HepG2 (cell line): ENCODE measurements around the gene ENTREP3. TPM values are rescaled to one million over a fixed set of nuclear protein-coding genes. Genes with fewer than 3 reads are reported as not detected.

Experiments
- BORCS8-MEF2B ChIP-seq: sonication (generic); formaldehyde crosslinking; IDR thresholded peaks from 2 replicates; pipeline ENCODE4 v1.8.0; 2022; ENCODE audit warnings: mild to moderate bottlenecking, missing genetic modification reagents
- FOXM1 ChIP-seq: sonication (generic); formaldehyde crosslinking; IDR thresholded peaks from 2 replicates; pipeline ENCODE4 v1.5.0; 2020; ENCODE audit warnings: missing genetic modification reagents
- HNRNPUL1 ChIP-seq: fragments of 200-400 bp; formaldehyde crosslinking; IDR thresholded peaks from 2 replicates; pipeline ENCODE4 v1.6.1; 2017; ENCODE audit warnings: low read depth, mild to moderate bottlenecking, low read length, moderate library complexity
- KAT7 ChIP-seq: IDR thresholded peaks from 2 replicates; pipeline ENCODE4 v1.6.1; 2018; ENCODE audit warnings: borderline replicate concordance, missing compliant biosample characterization
- MAF1 ChIP-seq: sonication (generic); formaldehyde crosslinking; IDR thresholded peaks from 2 replicates; pipeline ENCODE4 v1.5.0; 2020; ENCODE audit warnings: missing genetic modification reagents, borderline replicate concordance
- MED8 ChIP-seq: sonication (generic); formaldehyde crosslinking; IDR thresholded peaks from 2 replicates; pipeline ENCODE4 v1.8.1; 2023; ENCODE audit warnings: mild to moderate bottlenecking, missing genetic modification reagents; ENCODE audit not compliant: insufficient replicate concordance
- MIER3 ChIP-seq: IDR thresholded peaks from 2 replicates; pipeline ENCODE4 v1.6.1; 2016; ENCODE audit warnings: missing compliant biosample characterization, borderline replicate concordance
- MTF1 ChIP-seq: sonication (generic); formaldehyde crosslinking; IDR thresholded peaks from 2 replicates; pipeline ENCODE4 v1.5.0; 2020; ENCODE audit warnings: missing genetic modification reagents
- NFE2L1 ChIP-seq: sonication (generic); formaldehyde crosslinking; IDR thresholded peaks from 2 replicates; pipeline ENCODE4 v1.4.0; 2020; ENCODE audit warnings: missing genetic modification reagents, mild to moderate bottlenecking, borderline replicate concordance
- NR2F6 ChIP-seq, 2 experiments: IDR thresholded peaks; 2 replicates each; pipeline ENCODE4 v1.6.1; 2016; ENCODE audit warnings: antibody characterized with exemption in 1 of 2, mild to moderate bottlenecking in 1 of 2
- POLR2G ChIP-seq: fragments of 200-400 bp; formaldehyde crosslinking; IDR thresholded peaks from 2 replicates; pipeline ENCODE4 v1.6.1; 2018; ENCODE audit warnings: mild to moderate bottlenecking, low read depth, low read length, moderate library complexity
- YEATS2 ChIP-seq: sonication (generic); formaldehyde crosslinking; IDR thresholded peaks from 2 replicates; pipeline ENCODE4 v1.4.0; 2020; ENCODE audit warnings: missing genetic modification reagents, borderline replicate concordance
- ZMYM3 ChIP-seq: sonication (generic); formaldehyde crosslinking; IDR thresholded peaks from 2 replicates; pipeline ENCODE4 v1.5.1; 2020; ENCODE audit warnings: mild to moderate bottlenecking, missing genetic modification reagents
- ZNF850 ChIP-seq: sonication (generic); formaldehyde crosslinking; conservative IDR thresholded peaks from 2 replicates; pipeline ENCODE4 v1.9.0; 2021; ENCODE audit warnings: mild to moderate bottlenecking, missing genetic modification reagents
- ZNF878 ChIP-seq: sonication (generic); formaldehyde crosslinking; IDR thresholded peaks from 2 replicates; pipeline ENCODE4 v1.8.1; 2023; ENCODE audit warnings: mild to moderate bottlenecking, missing genetic modification reagents, moderate library complexity
- polyA plus RNA-seq, 8 experiments: library from polyadenylated mRNA; depleted of rRNA in 3 of 8; stranded (reverse) in 7 of 8; unstranded in 1 of 8; fragments of >200 nt; fragmentation: Illumina TruSeq in 4 of 8; extraction: Trizol in 4 of 8; gene quantifications; 2 replicates each; pipeline versions ENCODE4 v1.2.1 to v1.2.3, GENCODE V29; 2011 to 2016; ENCODE audit warnings: low read depth in 4 of 8, missing spikeins in 1 of 8, mixed read lengths in 1 of 8; ENCODE audit not compliant: insufficient read depth in 1 of 8
- total RNA-seq, 5 experiments: library from RNA; depleted of rRNA; stranded (reverse); fragments of >200 nt; fragmentation: Illumina TruSeq; extraction: Trizol; gene quantifications; 2 replicates each; pipeline ENCODE4 v1.2.3, GENCODE V29; 2016; ENCODE audit warnings: low read depth in 1 of 5
- TF ChIP-seq, protein P1 (sequence below): sonication (generic); formaldehyde crosslinking; IDR thresholded peaks from 2 replicates; pipeline ENCODE4 v1.4.0; 2020; ENCODE audit warnings: low read depth, missing genetic modification reagents
- TF ChIP-seq, protein P2 (sequence below): sonication (generic); formaldehyde crosslinking; IDR thresholded peaks from 2 replicates; pipeline ENCODE4 v1.9.0; 2022; ENCODE audit warnings: missing genetic modification reagents, mild to moderate bottlenecking, borderline replicate concordance
- TF ChIP-seq, protein P3 (sequence below): IDR thresholded peaks from 2 replicates; pipeline ENCODE4 v1.6.1; 2018; ENCODE audit warnings: missing genetic modification reagents, mild to moderate bottlenecking, missing compliant biosample characterization
- TF ChIP-seq, protein P4 (sequence below): sonication (generic); formaldehyde crosslinking; IDR thresholded peaks from 2 replicates; pipeline ENCODE4 v1.8.0; 2022; ENCODE audit warnings: missing genetic modification reagents, mild to moderate bottlenecking, borderline replicate concordance
- TF ChIP-seq, protein P5 (sequence below): sonication (generic); formaldehyde crosslinking; IDR thresholded peaks from 2 replicates; pipeline ENCODE4 v1.5.0; 2020; ENCODE audit warnings: missing genetic modification reagents

The ENTREP3 gene
- total and polyA plus RNA-seq, 2 of the 13 experiments (the other 11 are each of a cell fraction or from before 2014, with no cell fraction given): 4.1 to 9.9 TPM

DNA sequence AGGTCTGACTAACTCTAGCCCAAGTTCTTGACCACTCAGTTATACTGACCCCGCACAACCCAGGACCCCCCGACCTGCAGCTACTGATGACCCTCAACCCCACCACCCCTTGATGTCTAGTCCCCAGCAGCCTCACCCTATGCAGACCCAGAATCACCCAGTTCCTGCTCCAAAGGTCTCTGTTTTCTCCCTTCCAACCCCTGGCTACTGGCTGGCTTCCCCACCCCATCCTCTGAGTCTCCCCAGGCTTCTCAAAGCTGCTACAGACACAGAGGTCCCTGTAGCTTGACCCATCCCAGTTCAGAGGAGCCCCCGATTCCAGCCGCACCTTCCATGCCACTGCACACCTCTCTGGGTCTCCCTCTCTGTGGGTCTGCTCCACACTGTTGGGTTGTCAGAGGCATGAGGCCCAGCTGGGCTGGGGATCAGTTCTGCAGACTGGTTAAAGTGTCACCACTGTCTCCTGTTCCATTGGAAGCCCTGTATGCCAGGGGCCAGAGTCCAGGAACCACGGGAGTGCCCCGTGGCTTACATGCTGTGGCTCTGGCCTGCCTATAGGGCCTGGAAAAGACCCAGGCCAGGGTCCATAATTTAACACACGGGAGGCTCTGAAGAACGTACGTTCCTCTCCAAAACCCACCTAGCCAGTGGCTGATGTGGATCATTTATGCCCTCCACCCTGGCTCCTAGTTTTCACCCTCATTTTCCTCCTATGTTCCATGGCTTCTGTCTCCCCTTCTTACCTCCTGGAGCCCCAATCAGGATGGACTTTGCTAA, 45.5 kb upstream of the ENTREP3 start (continued):
- peak; percentile 64 for TF ChIP-seq ZMYM3
- TF ChIP-seq, protein P1, sequence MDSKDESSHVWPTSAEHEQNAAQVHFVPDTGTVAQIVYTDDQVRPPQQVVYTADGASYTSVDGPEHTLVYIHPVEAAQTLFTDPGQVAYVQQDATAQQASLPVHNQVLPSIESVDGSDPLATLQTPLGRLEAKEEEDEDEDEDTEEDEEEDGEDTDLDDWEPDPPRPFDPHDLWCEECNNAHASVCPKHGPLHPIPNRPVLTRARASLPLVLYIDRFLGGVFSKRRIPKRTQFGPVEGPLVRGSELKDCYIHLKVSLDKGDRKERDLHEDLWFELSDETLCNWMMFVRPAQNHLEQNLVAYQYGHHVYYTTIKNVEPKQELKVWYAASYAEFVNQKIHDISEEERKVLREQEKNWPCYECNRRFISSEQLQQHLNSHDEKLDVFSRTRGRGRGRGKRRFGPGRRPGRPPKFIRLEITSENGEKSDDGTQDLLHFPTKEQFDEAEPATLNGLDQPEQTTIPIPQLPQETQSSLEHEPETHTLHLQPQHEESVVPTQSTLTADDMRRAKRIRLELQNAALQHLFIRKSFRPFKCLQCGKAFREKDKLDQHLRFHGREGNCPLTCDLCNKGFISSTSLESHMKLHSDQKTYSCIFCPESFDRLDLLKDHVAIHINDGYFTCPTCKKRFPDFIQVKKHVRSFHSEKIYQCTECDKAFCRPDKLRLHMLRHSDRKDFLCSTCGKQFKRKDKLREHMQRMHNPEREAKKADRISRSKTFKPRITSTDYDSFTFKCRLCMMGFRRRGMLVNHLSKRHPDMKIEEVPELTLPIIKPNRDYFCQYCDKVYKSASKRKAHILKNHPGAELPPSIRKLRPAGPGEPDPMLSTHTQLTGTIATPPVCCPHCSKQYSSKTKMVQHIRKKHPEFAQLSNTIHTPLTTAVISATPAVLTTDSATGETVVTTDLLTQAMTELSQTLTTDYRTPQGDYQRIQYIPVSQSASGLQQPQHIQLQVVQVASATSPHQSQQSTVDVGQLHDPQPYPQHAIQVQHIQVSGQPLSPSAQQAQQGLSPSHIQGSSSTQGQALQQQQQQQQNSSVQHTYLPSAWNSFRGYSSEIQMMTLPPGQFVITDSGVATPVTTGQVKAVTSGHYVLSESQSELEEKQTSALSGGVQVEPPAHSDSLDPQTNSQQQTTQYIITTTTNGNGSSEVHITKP (CRISPR knock-in tag): peak; percentile 71
- TF ChIP-seq, protein P2, sequence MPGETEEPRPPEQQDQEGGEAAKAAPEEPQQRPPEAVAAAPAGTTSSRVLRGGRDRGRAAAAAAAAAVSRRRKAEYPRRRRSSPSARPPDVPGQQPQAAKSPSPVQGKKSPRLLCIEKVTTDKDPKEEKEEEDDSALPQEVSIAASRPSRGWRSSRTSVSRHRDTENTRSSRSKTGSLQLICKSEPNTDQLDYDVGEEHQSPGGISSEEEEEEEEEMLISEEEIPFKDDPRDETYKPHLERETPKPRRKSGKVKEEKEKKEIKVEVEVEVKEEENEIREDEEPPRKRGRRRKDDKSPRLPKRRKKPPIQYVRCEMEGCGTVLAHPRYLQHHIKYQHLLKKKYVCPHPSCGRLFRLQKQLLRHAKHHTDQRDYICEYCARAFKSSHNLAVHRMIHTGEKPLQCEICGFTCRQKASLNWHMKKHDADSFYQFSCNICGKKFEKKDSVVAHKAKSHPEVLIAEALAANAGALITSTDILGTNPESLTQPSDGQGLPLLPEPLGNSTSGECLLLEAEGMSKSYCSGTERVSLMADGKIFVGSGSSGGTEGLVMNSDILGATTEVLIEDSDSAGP (CRISPR knock-in tag): peak; percentile 53; the same call in 1 of the 2 replicates
- 0 out of 2 replicates have a peak, but pooled peaks have one; percentile 60 for TF ChIP-seq ZNF850 (CRISPR knock-in tag)
- TF ChIP-seq POLR2G: peak; percentile 79
- TF ChIP-seq FOXM1 (CRISPR knock-in tag): no peak
- no peak for TF ChIP-seq MTF1 (CRISPR knock-in tag)
- peak; percentile 47 for TF ChIP-seq MED8 (CRISPR knock-in tag)
- TF ChIP-seq NFE2L1 (CRISPR knock-in tag): no peak
- peak; percentile 73; the same call in 1 of the 2 replicates for TF ChIP-seq MIER3 (CRISPR knock-in tag)
- peak; percentile 87 for TF ChIP-seq ZNF878 (CRISPR knock-in tag)
- TF ChIP-seq, protein P3, sequence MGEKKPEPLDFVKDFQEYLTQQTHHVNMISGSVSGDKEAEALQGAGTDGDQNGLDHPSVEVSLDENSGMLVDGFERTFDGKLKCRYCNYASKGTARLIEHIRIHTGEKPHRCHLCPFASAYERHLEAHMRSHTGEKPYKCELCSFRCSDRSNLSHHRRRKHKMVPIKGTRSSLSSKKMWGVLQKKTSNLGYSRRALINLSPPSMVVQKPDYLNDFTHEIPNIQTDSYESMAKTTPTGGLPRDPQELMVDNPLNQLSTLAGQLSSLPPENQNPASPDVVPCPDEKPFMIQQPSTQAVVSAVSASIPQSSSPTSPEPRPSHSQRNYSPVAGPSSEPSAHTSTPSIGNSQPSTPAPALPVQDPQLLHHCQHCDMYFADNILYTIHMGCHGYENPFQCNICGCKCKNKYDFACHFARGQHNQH: peak; percentile 92
- peak; percentile 31; the same call in 1 of the 2 replicates for TF ChIP-seq NR2F6 (IDR thresholded peaks at IDR 0.05)
- TF ChIP-seq NR2F6 (CRISPR knock-in tag; IDR thresholded peaks at IDR 0.05): peak; percentile 52
- TF ChIP-seq, protein P4, sequence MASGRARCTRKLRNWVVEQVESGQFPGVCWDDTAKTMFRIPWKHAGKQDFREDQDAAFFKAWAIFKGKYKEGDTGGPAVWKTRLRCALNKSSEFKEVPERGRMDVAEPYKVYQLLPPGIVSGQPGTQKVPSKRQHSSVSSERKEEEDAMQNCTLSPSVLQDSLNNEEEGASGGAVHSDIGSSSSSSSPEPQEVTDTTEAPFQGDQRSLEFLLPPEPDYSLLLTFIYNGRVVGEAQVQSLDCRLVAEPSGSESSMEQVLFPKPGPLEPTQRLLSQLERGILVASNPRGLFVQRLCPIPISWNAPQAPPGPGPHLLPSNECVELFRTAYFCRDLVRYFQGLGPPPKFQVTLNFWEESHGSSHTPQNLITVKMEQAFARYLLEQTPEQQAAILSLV (CRISPR knock-in tag): peak; percentile 91
- TF ChIP-seq HNRNPUL1: no peak
- 0 out of 2 replicates have a peak, but pooled peaks have one; percentile 68 for TF ChIP-seq KAT7 (CRISPR knock-in tag)
- TF ChIP-seq MAF1: peak; percentile 59; the same call in 1 of the 2 replicates
- TF ChIP-seq YEATS2: no peak; the same call in 1 of the 2 replicates
- TF ChIP-seq BORCS8-MEF2B (CRISPR knock-in tag): peak; percentile 85
- TF ChIP-seq, protein P5, sequence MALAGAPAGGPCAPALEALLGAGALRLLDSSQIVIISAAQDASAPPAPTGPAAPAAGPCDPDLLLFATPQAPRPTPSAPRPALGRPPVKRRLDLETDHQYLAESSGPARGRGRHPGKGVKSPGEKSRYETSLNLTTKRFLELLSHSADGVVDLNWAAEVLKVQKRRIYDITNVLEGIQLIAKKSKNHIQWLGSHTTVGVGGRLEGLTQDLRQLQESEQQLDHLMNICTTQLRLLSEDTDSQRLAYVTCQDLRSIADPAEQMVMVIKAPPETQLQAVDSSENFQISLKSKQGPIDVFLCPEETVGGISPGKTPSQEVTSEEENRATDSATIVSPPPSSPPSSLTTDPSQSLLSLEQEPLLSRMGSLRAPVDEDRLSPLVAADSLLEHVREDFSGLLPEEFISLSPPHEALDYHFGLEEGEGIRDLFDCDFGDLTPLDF: peak; percentile 53; the same call in 1 of the 2 replicates
